ENCODE results near the gene IGFBP5. TPM values are rescaled to one million over a fixed set of nuclear protein-coding genes. Genes with fewer than 3 reads are reported as not detected.

The IGFBP5 gene
- total RNA-seq, 1 donor from 2014 or later: 169 TPM

DNA sequence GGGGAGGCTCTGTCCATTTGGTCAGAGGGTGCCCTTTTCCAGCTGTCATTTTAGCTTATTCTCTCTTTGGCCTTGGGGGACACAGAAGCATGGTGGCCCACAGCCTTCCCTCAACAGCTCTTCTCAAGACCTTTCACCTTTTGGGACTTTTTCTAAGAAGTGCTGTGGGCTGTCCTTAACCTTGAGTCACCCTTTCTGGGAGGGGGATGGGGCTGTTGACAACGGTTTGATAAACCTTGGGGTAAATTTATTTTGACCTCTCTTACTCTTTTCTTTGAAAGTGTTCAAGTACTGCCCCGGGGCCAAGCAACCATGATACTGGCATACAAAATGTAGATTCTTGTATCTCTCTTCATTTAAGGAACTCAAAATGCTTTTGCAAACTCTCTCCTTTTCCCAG lies 13.7 kb downstream of the IGFBP5 start:
- Histone ChIP-seq H3K4me1 (peaks cover 5% of the 10 kb centered on the region), H3K27me3 (no peaks in the 10 kb centered on the region), H3K9me3 (no peaks in the 10 kb centered on the region), H3K36me3 (no peaks in the 10 kb centered on the region), H3K27ac (no peak overlapping the region), H3K4me3 (no peak overlapping the region)
- no peak for DNase-seq
- intact Hi-C loops (cut with DNase I): loop anchor here (10.0 kb wide), 2 partner anchors 833 to 1033 kb away; no protein-coding TSS in a partner anchor
- no peak for TF ChIP-seq CTCF (IDR thresholded peaks at IDR 0.05)
- no peak for ATAC-seq

DNA sequence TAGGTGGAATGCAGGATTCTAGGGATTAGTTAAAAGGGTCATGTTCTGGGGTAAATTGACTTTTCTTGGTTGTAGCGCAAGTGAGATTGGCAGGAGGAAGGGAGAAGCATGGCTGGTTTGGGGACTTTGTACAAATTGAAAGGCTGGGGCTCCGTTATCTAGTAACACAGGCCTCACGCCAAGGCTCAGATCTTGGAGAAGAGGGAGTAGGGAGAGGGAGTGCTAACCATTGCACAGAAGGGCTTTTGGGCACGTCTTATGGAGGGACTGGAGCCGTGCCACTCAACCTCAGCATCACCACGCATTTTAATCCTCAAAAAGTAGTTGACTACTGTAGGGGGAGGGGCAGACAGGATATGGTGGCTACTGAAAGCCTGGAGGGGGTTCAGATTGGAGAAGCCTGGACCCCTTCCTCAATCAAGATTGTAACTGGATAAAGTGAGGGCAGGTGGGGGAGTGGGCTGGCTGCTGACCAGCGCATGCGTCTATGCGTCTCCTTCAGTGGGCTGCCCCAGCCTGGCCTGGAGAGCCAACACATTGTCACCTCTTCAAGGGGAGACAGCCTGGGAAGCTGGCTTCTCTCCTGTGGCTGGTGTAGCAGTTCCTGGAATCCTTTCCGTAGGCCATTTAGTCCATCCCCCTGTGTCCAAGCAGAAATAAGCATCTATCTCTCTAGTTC lies 14.3 kb downstream of the IGFBP5 start:
- intact Hi-C loops (cut with DNase I): loop anchor here (10.0 kb wide), 2 partner anchors 834 to 1034 kb away; no protein-coding TSS in a partner anchor
- ATAC-seq (no peak), DNase-seq (no peak)
- no peak for TF ChIP-seq CTCF (IDR thresholded peaks at IDR 0.05)
- Histone ChIP-seq H3K36me3 (no peaks in the 10 kb centered on the region), H3K4me3 (no peak overlapping the region), H3K27ac (no peak overlapping the region), H3K9me3 (no peaks in the 10 kb centered on the region), H3K4me1 (peaks cover 5% of the 10 kb centered on the region), H3K27me3 (no peaks in the 10 kb centered on the region)

- no peaks in the 10 kb centered on the region for H3K27me3 ChIP-seq
- intact Hi-C loops (cut with DNase I): loop anchor here (10.0 kb wide), 2 partner anchors 835 to 1035 kb away; no protein-coding TSS in a partner anchor
- TF ChIP-seq CTCF (IDR thresholded peaks at IDR 0.05): no peak
- no peak overlapping the region for H3K27ac ChIP-seq
- H3K36me3 ChIP-seq: no peaks in the 10 kb centered on the region
- H3K4me3 ChIP-seq: no peak overlapping the region
- DNase-seq (no peak), ATAC-seq (no peak)
- peaks cover 5% of the 10 kb centered on the region for H3K4me1 ChIP-seq
- H3K9me3 ChIP-seq: no peaks in the 10 kb centered on the region
Observed at GRCh38 chr2:216679658-216680024, 15.7 kb downstream of the IGFBP5 start.

DNA sequence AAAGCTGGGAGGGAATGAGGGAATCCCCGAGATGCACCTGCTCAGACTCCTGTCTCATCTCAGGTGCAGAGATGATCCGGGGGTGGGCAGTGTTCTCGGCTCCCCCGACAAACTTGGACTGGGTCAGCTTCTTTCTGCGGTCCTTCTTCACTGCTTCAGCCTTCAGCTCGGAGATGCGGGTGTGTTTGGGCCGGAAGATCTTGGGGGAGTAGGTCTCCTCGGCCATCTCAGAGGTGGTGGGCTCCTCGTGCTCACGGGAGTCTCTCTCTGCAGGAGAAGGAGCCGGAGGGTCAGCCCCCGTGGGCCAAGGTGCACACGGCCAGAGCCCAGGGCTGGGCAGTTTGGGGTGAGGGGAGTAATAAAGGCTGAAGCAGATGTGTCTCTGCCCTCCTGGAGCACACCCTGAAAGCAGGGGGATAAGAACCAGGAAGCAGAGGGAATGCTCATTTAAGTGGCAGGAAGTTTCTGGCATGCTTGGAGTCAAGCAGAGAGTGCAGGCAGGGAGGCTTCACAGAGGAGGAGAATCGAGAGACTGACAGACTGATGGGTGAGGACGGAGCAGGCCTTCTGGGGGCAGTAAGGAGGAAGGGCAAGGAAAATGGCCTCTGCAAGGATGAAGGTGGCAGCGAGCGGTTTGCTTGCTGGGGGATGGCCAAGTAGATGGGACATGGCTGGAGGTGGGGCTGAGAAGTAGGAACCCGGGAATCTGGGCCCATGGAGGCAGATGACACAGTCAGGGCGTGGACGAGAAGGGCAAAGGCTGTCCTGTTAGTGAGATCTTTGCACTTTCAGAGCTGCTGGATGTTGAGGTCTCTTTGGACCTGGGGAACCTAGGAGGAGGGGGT lies 16.3 kb downstream of the IGFBP5 start:
- H3K4me3 ChIP-seq: no peak overlapping the region
- H3K4me1 ChIP-seq: peaks cover 5% of the 10 kb centered on the region
- DNase-seq (no peak), ATAC-seq (no peak)
- no peaks in the 10 kb centered on the region for H3K27me3 ChIP-seq
- H3K36me3 ChIP-seq: no peaks in the 10 kb centered on the region
- H3K9me3 ChIP-seq: no peaks in the 10 kb centered on the region
- intact Hi-C loops (cut with DNase I): no loop called here
- no peak overlapping the region for H3K27ac ChIP-seq
- no peak for TF ChIP-seq CTCF (IDR thresholded peaks at IDR 0.05)

GRCh38 chr2:216678098-216678465 lies 17.3 kb downstream of the IGFBP5 start:
- no peak overlapping the region for H3K27ac ChIP-seq
- H3K9me3 ChIP-seq: no peaks in the 10 kb centered on the region
- peaks cover 5% of the 10 kb centered on the region for H3K4me1 ChIP-seq
- DNase-seq (no peak), ATAC-seq (no peak)
- no peaks in the 10 kb centered on the region for H3K36me3 ChIP-seq
- no peak for TF ChIP-seq CTCF (IDR thresholded peaks at IDR 0.05)
- no peak overlapping the region for H3K4me3 ChIP-seq
- H3K27me3 ChIP-seq: no peaks in the 10 kb centered on the region
- intact Hi-C loops (cut with DNase I): no loop called here
